Erythroblast (primary cell): ENCODE data around the gene UBE2E2.

Experiments used
- GATA1 ChIP-seq: IDR thresholded peaks from 2 replicates; pipeline ENCODE4 v1.6.1; 2011; ENCODE audit warnings: low read depth, mild to moderate bottlenecking, control low read depth, low read length, moderate library complexity
- POLR2A ChIP-seq: IDR thresholded peaks from 2 replicates; pipeline ENCODE4 v1.6.1; 2011; ENCODE audit warnings: mild to moderate bottlenecking, low read length

DNA sequence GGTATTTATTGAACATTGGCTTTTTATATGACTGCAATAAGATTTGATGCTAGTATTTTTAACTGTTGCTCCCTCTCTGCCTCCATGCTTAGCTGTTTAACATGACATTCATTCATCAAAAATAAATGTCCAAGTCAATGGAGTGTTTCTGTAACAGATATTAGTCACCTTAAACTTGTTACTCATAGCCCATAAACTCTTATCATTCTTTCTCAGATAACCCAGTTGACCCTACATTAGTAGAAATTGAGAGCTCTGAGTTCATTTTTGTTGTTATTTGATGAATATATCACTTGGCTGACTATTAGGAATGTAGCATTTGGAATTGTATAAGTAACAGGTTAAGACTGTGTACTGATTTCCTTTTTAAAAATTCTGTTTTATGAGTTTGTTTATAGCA lies 201.1 kb downstream of the UBE2E2 start:
- TF ChIP-seq POLR2A = no peak
- TF ChIP-seq GATA1 = no peak
